Natural killer cell (primary cell): ENCODE results near the gene GUCY1A2. TPM values are rescaled to one million over a fixed set of nuclear protein-coding genes. Genes with fewer than 3 reads are reported as not detected.

Experiments used
- ATAC-seq, 3 donors: fragments of 150-1000 bp in 2 of 3; fragments of 200-7000 bp in 1 of 3; cut with Tn5 transposase; 1 replicate in 1 of 3; 2 replicates in 2 of 3; pipeline ENCODE4 v1.10.0; 2021; ENCODE audit warnings: mild to moderate bottlenecking in 2 of 3, moderate library complexity in 2 of 3
- DNase-seq, 2 donors: peaks; one replicate each; pipeline versions ENCODE4 v3.0.0 to v3.0.0-alpha.2; 2013 to 2021; ENCODE audit warnings: mixed read lengths in 1 of 2
- H3K27ac ChIP-seq: one replicate; pipeline ENCODE4 v1.5.1; 2013; ENCODE audit warnings: mild to moderate bottlenecking, low read length
- H3K27me3 ChIP-seq: one replicate; pipeline ENCODE4 v1.6.1; 2013; ENCODE audit warnings: low read length; ENCODE audit not compliant: control insufficient read depth, insufficient read depth
- H3K36me3 ChIP-seq: one replicate; pipeline ENCODE4 v1.6.1; 2013; ENCODE audit warnings: low read length; ENCODE audit not compliant: control insufficient read depth, insufficient read depth
- H3K4me1 ChIP-seq: one replicate; pipeline ENCODE4 v1.6.1; 2013; ENCODE audit warnings: low read length; ENCODE audit not compliant: control insufficient read depth, insufficient read depth
- H3K4me3 ChIP-seq: one replicate; pipeline ENCODE4 v1.5.1; 2013; ENCODE audit warnings: low read length
- H3K9me3 ChIP-seq: one replicate; pipeline ENCODE4 v1.6.1; 2013; ENCODE audit warnings: low read length; ENCODE audit not compliant: control insufficient read depth, insufficient read depth
- H3K27ac Mint-ChIP-seq, 2 donors: one replicate each; pipeline ENCODE4 v1.8.0; 2022; ENCODE audit warnings: mild to moderate bottlenecking in 2 of 2, mixed read lengths in 2 of 2, moderate library complexity in 1 of 2
- H3K27me3 Mint-ChIP-seq, 2 donors: one replicate each; pipeline ENCODE4 v1.8.0; 2022; ENCODE audit warnings: low read depth in 2 of 2, mixed read lengths in 2 of 2
- H3K36me3 Mint-ChIP-seq: one replicate; pipeline ENCODE4 v1.8.0; 2022; ENCODE audit warnings: mixed read lengths
- H3K4me1 Mint-ChIP-seq, 2 donors: one replicate each; pipeline ENCODE4 v1.8.0; 2022; ENCODE audit warnings: mixed read lengths in 2 of 2
- H3K4me3 Mint-ChIP-seq: one replicate; pipeline ENCODE4 v1.8.0; 2022; ENCODE audit warnings: mild to moderate bottlenecking, moderate library complexity, mixed read lengths
- H3K9me3 Mint-ChIP-seq, 2 donors: one replicate each; pipeline ENCODE4 v1.8.0; 2022; ENCODE audit warnings: mixed read lengths in 2 of 2
- WGBS: methylation state at CpG from one replicate; pipeline ENCODE4 v1.1.7; 2013; ENCODE audit warnings: missing lambda C conversion rate; ENCODE audit not compliant: insufficient coverage; 5-methylcytosine and 5-hydroxymethylcytosine counted together
- intact Hi-C: fragments of 100-400 bp; cut with micrococcal nuclease; formaldehyde crosslinking; loops from one replicate; pipeline ENCODE4 v1.14.2; 2022
- total RNA-seq, 4 donors: library from RNA; stranded (reverse); fragments of 120-200 nt in 1 of 4; gene quantifications; one replicate each; pipeline versions ENCODE4 v1.2.3 to v1.2.4, GENCODE V29; 2013 to 2022
- TF ChIP-seq, protein P1 (sequence below): fragments of 200-600 bp; IDR thresholded peaks from one replicate; pipeline ENCODE4 v1.8.0; 2022; ENCODE audit warnings: antibody characterized with exemption

The GUCY1A2 gene
- total RNA-seq, 3 donors from 2014 or later (not counting 1 experiment from before 2014, with no cell fraction given): 0.15 TPM; not detected in 2

DNA sequence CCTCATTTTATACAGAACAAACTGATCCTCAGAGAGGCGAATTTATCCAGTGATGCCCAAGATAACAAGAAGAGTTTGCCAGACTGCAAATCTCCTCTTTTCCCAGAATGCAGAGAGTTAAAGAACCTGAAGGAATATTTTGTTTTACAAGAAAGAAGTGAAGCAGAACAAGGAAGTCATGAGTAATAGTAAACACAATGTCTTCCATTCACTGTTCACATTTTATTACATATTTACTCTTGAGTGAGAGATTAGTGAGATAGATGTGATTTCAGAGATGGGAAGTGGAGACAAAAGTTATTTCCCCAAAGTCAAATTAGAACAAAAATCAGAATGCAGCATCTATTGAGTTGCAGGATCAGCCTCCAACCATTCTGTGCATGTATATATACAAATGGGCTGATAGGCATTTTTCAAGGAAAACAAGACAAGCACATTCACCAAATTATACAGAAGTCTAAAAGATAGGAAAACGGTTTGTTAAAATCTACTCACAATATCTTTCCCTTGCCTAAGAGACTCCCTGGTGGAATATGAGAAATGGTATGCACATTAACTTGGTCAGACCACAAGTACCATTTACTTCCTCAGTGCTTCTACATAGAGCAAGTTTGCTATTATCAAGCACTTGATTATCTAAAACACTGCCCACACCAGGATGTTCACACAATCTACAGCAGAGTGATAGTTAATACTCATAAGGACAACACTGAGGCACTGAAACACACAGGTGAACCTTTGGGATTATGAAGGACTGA lies 12.0 kb downstream of the GUCY1A2 start:
- Mint-ChIP-seq H3K9me3 (peaks cover 7% of the 10 kb centered on the region in 2 donors), H3K27ac (no peak overlapping the region), H3K36me3 (no peaks in the 10 kb centered on the region), H3K4me1 (no peaks in the 10 kb centered on the region), H3K4me3 (no peak overlapping the region), H3K27me3 (no peaks in the 10 kb centered on the region)
- ATAC-seq: no peak
- no peaks in the 10 kb centered on the region for H3K4me1 ChIP-seq
- H3K27ac ChIP-seq: no peak overlapping the region
- intact Hi-C loops: no loop called here
- H3K27me3 ChIP-seq: no peaks in the 10 kb centered on the region
- WGBS: 82% methylated on average over 1 of the region's 2 CpGs
- H3K36me3 ChIP-seq: no peaks in the 10 kb centered on the region
- DNase-seq: no peak
- H3K9me3 ChIP-seq: no peaks in the 10 kb centered on the region
- H3K4me3 ChIP-seq: no peak overlapping the region
- TF ChIP-seq, protein P1, sequence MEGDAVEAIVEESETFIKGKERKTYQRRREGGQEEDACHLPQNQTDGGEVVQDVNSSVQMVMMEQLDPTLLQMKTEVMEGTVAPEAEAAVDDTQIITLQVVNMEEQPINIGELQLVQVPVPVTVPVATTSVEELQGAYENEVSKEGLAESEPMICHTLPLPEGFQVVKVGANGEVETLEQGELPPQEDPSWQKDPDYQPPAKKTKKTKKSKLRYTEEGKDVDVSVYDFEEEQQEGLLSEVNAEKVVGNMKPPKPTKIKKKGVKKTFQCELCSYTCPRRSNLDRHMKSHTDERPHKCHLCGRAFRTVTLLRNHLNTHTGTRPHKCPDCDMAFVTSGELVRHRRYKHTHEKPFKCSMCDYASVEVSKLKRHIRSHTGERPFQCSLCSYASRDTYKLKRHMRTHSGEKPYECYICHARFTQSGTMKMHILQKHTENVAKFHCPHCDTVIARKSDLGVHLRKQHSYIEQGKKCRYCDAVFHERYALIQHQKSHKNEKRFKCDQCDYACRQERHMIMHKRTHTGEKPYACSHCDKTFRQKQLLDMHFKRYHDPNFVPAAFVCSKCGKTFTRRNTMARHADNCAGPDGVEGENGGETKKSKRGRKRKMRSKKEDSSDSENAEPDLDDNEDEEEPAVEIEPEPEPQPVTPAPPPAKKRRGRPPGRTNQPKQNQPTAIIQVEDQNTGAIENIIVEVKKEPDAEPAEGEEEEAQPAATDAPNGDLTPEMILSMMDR: no peak

DNA sequence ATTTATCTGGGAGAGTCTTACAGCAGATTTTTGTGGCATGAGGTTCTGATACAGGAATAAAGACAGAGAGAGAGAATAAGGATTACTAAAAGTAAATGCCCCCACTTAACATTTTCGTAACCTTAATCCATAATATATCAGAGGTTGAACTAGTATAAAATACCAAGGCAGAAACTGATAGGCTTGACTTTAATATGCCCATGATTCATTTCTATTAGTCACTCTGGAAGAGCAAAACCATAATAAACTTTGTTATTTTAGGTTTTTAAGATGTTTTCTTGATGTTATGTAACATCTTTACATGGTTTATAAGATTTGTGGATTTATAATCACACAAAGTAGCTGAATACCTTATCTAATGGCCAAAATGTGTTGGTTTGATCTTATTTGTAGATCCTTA lies 19.1 kb downstream of the GUCY1A2 start:
- H3K4me3 Mint-ChIP-seq: no peak overlapping the region
- no peaks in the 10 kb centered on the region for H3K4me1 ChIP-seq
- H3K27ac ChIP-seq: no peak overlapping the region
- H3K36me3 Mint-ChIP-seq: no peaks in the 10 kb centered on the region
- no peak overlapping the region for H3K27ac Mint-ChIP-seq
- TF ChIP-seq, protein P1: no peak
- H3K27me3 ChIP-seq: no peaks in the 10 kb centered on the region
- no CpG with 5 or more reads among the region's 1 CpG for WGBS
- peaks cover 4 to 6% of the 10 kb centered on the region in 2 donors for H3K9me3 Mint-ChIP-seq
- intact Hi-C loops: no loop called here
- no peak for ATAC-seq
- no peaks in the 10 kb centered on the region for H3K4me1 Mint-ChIP-seq
- no peak overlapping the region for H3K4me3 ChIP-seq
- no peaks in the 10 kb centered on the region for H3K9me3 ChIP-seq
- H3K36me3 ChIP-seq: no peaks in the 10 kb centered on the region
- H3K27me3 Mint-ChIP-seq: no peaks in the 10 kb centered on the region
- DNase-seq: no peak

DNA sequence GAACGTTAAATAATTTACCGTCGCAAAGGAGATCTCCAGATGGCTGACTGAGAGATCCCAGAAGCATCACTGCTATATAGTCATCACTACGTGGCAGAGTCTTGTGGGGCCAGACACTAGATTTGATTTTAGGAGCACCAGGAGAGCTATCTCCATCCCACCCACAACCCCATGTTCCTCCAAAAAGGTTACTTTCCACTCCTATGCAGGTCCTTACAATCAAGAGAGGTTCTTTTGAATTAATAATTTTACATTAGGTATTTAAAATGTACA lies 19.4 kb downstream of the GUCY1A2 start:
- no peaks in the 10 kb centered on the region for H3K9me3 ChIP-seq
- Mint-ChIP-seq H3K36me3 (no peaks in the 10 kb centered on the region), H3K4me3 (no peak overlapping the region), H3K4me1 (no peaks in the 10 kb centered on the region), H3K27me3 (no peaks in the 10 kb centered on the region), H3K27ac (no peak overlapping the region), H3K9me3 (peaks cover 4 to 6% of the 10 kb centered on the region in 2 donors)
- WGBS: 64% methylated on average over 4 of the region's 4 CpGs
- ATAC-seq: no peak
- no peak overlapping the region for H3K4me3 ChIP-seq
- no peaks in the 10 kb centered on the region for H3K27me3 ChIP-seq
- TF ChIP-seq, protein P1: no peak
- DNase-seq: no peak
- no peak overlapping the region for H3K27ac ChIP-seq
- no peaks in the 10 kb centered on the region for H3K4me1 ChIP-seq
- no peaks in the 10 kb centered on the region for H3K36me3 ChIP-seq
- intact Hi-C loops: no loop called here
